ENCODE results near the gene RAP1A.
"Not testable (repeated sequence)": the region's sequence is repeated elsewhere in the genome, so short reads cannot be mapped to it uniquely, and the experiment has no call there.

RAP1A gene

GRCh38 chr1:111738436-111739193 lies 119.0 kb downstream of the RAP1A start:
- DNase-seq: no peak

GRCh38 chr1:111739194-111739924 lies 119.8 kb downstream of the RAP1A start, which contains the start of gene INKA2:
Gene INKA2, minus strand, starts transcription at chr1:111739395. Its CDS starts 153 bp downstream, at chr1:111739242.
- peak; percentile 42 to 80 for DNase-seq

GRCh38 chr1:111739925-111740765 lies 120.6 kb downstream of the RAP1A start:
- peak in 1 of 2 experiments; percentile 41 for DNase-seq

GRCh38 chr1:111742292-111742691 lies 122.7 kb downstream of the RAP1A start:
- not testable (repeated sequence) for DNase-seq

- DNase-seq: no peak
These were observed 123.5 kb downstream of the RAP1A start for GRCh38 chr1:111742938-111743549.

GRCh38 chr1:111743679-111744101 lies 124.1 kb downstream of the RAP1A start:
- no peak for DNase-seq

- peak in 1 of 2 experiments; percentile 29 for DNase-seq
These were observed 126.4 kb downstream of the RAP1A start for GRCh38 chr1:111745675-111746613.

GRCh38 chr1:111746614-111746999 lies 127.0 kb downstream of the RAP1A start:
- DNase-seq: no peak

- DNase-seq: no peak
These were observed 127.7 kb downstream of the RAP1A start for GRCh38 chr1:111747282-111747734.

- DNase-seq: no peak
These were observed 128.4 kb downstream of the RAP1A start for GRCh38 chr1:111747947-111748346.

GRCh38 chr1:111749628-111750027 lies 130.0 kb downstream of the RAP1A start:
- DNase-seq: no peak

GRCh38 chr1:111750856-111751255 lies 131.3 kb downstream of the RAP1A start:
- DNase-seq: no peak

GRCh38 chr1:111751906-111752575 lies 132.5 kb downstream of the RAP1A start:
- DNase-seq: no peak

GRCh38 chr1:111754984-111755330 lies 135.4 kb downstream of the RAP1A start:
- no peak for DNase-seq

GRCh38 chr1:111755331-111756123 lies 135.9 kb downstream of the RAP1A start, which contains the start of gene DDX20:
Gene DDX20, plus strand, starts transcription at chr1:111755901. Its CDS starts 24 bp downstream, at chr1:111755925.
- DNase-seq: peak; percentile 40 to 60

- no peak for DNase-seq
These were observed 136.5 kb downstream of the RAP1A start for GRCh38 chr1:111756124-111756513.

GRCh38 chr1:111758373-111758772 lies 138.8 kb downstream of the RAP1A start:
- DNase-seq: no peak

GRCh38 chr1:111761717-111762116 lies 142.1 kb downstream of the RAP1A start:
- DNase-seq: no peak

- DNase-seq: no peak
These were observed 142.7 kb downstream of the RAP1A start for GRCh38 chr1:111762332-111762731.

Data from cerebellar nuclear complex (tissue), 1 donor.